AG04450 (cell line): Measurements from ENCODE around the gene TBC1D14. TPM values are rescaled to one million over a fixed set of nuclear protein-coding genes. Genes with fewer than 3 reads are reported as not detected.

Source experiments
- CTCF ChIA-PET: fragments of 300-600, 350-600 bp; formaldehyde crosslinking; extraction: SDS; loops from one replicate; lab custom pipeline; 2022; ENCODE audit warnings: antibody characterized with exemption, inconsistent platforms; lab: Charles Lee
- POLR2A ChIA-PET: fragments of 350-600 bp; formaldehyde crosslinking; extraction: SDS; loops from one replicate; lab custom pipeline; 2021; ENCODE audit warnings: antibody characterized with exemption, inconsistent platforms; lab: Yijun Ruan, JAX
- DNase-seq: peaks from one replicate; pipeline ENCODE4 v3.0.0-alpha.2; 2011; ENCODE audit warnings: low read depth, low spot score
- H3K27ac ChIP-seq: one replicate; pipeline ENCODE4 v1.5.1; 2012; ENCODE audit warnings: low read depth, low read length, control low read depth
- H3K27me3 ChIP-seq: one replicate; pipeline ENCODE4 v1.6.0; 2012; ENCODE audit warnings: low read length; ENCODE audit not compliant: control insufficient read depth, insufficient read depth
- H3K4me3 ChIP-seq: 2 replicates; pipeline ENCODE4 v1.5.1; 2011; ENCODE audit warnings: mild to moderate bottlenecking, low read depth, low read length, control low read depth
- H3K9me3 ChIP-seq: 2 replicates; pipeline ENCODE4 v1.5.1; 2012; ENCODE audit warnings: low read length; ENCODE audit not compliant: control insufficient read depth, insufficient read depth
- CTCF ChIP-seq: IDR thresholded peaks from 2 replicates; pipeline ENCODE4 v1.5.1; 2011; ENCODE audit warnings: low read depth, low read length, control low read depth, inconsistent platforms
- polyA plus RNA-seq: library from polyadenylated mRNA; depleted of rRNA; stranded (reverse); fragments of >200 nt; gene quantifications from 2 replicates; pipeline ENCODE4 v1.2.3, GENCODE V29; 2011

The TBC1D14 gene
- polyA plus RNA-seq, 1 experiment, result 46.3 TPM

- CTCF ChIA-PET, result no interaction called here
- Histone ChIP-seq H3K27ac (no peak overlapping the region), H3K9me3 (peaks cover 14% of the 10 kb centered on the region), H3K27me3 (no peaks in the 10 kb centered on the region), H3K4me3 (no peak overlapping the region)
- TF ChIP-seq CTCF, result no peak
- DNase-seq, result no peak
- POLR2A ChIA-PET, result interaction anchor here (0.5 kb wide), 1 partner anchor 23 kb away, joined by 3 read pairs; no protein-coding TSS in a partner anchor
These were observed 141.5 kb downstream of the TBC1D14 start for GRCh38 chr4:7051144-7051495.

GRCh38 chr4:7051905-7052304 lies 142.3 kb downstream of the TBC1D14 start:
- no peaks in the 10 kb centered on the region for H3K27me3 ChIP-seq
- H3K27ac ChIP-seq, result no peak overlapping the region
- H3K9me3 ChIP-seq, result peaks cover 14% of the 10 kb centered on the region
- H3K4me3 ChIP-seq, result no peak overlapping the region
- ChIA-PET POLR2A (no interaction called here), CTCF (no interaction called here)
- DNase-seq, result no peak
- no peak for TF ChIP-seq CTCF

- Histone ChIP-seq H3K27me3 (no peaks in the 10 kb centered on the region), H3K4me3 (no peak overlapping the region), H3K9me3 (peaks cover 14% of the 10 kb centered on the region), H3K27ac (no peak overlapping the region)
- POLR2A ChIA-PET, result interaction anchor here (1.2 kb wide), 1 partner anchor 9 kb away, joined by 5 read pairs; the partner anchor contains the start of gene TADA2B
- TF ChIP-seq CTCF, result no peak
- DNase-seq, result no peak
- CTCF ChIA-PET, result no interaction called here
These were observed 142.7 kb downstream of the TBC1D14 start for GRCh38 chr4:7052313-7052712.

GRCh38 chr4:7052923-7053715 lies 143.5 kb downstream of the TBC1D14 start:
- CTCF ChIA-PET, result no interaction called here
- no peak for DNase-seq
- H3K27me3 ChIP-seq, result no peaks in the 10 kb centered on the region
- no peak overlapping the region for H3K27ac ChIP-seq
- TF ChIP-seq CTCF, result no peak
- POLR2A ChIA-PET, result interaction anchor here (1.2 kb wide), 1 partner anchor 10 kb away, joined by 5 read pairs; the partner anchor contains the start of gene TADA2B
- H3K4me3 ChIP-seq, result no peak overlapping the region
- H3K9me3 ChIP-seq, result peaks cover 14% of the 10 kb centered on the region
